ENCODE data around the gene MAMLD1. TPM values are rescaled to one million over a fixed set of nuclear protein-coding genes. Genes with fewer than 3 reads are reported as not detected.

The MAMLD1 gene, protein sequence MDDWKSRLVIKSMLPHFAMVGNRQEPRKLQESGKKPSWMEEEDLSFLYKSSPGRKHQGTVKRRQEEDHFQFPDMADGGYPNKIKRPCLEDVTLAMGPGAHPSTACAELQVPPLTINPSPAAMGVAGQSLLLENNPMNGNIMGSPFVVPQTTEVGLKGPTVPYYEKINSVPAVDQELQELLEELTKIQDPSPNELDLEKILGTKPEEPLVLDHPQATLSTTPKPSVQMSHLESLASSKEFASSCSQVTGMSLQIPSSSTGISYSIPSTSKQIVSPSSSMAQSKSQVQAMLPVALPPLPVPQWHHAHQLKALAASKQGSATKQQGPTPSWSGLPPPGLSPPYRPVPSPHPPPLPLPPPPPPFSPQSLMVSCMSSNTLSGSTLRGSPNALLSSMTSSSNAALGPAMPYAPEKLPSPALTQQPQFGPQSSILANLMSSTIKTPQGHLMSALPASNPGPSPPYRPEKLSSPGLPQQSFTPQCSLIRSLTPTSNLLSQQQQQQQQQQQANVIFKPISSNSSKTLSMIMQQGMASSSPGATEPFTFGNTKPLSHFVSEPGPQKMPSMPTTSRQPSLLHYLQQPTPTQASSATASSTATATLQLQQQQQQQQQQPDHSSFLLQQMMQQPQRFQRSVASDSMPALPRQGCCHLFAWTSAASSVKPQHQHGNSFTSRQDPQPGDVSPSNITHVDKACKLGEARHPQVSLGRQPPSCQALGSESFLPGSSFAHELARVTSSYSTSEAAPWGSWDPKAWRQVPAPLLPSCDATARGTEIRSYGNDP
- 1.2 and 2.0 TPM in 2 replicates for total RNA-seq

DNA sequence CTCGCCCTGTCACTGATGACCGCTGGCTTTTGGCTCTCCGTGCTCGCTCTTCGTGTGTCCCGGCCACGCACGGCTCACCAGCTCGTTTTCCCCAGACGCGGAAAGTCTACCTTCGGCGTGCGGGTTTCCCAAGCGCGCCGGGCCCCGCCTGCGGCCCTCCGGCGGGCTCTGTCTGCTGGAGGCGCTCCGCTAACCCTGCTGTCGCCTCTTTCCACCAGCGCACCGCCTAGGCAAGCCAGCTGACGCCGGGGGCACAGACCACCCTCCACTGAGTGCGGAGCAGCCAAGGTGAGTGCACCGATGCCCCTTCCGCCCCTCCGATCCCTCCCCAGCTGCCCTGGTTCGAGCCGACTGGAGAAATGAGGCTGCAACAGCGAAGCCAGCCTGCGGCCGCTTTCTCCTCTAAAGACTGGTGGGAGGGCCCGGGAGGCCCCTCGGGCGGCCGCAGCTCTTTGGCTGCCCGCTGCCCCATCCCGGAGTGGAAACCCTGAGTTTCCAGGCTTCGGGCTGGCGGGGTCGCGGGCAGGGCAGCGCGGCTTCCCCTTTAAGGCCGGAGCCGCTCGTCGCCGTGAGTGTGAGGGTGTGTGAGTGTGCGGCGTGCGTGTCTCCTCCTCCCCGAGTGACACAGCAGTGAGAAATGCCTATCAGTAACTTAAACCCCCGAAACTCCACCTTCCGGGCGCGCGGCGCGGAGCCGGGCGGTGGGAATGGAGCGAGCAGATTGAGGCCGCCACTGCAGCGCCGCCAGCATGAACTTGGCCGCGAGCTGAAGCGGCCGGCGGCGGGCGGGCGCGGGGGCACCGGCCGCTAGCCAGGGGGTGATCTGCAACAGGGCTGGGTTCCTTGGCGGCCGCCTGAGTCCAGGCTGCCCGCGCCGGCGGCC, at the start of gene MAMLD1:
MAMLD1 (plus strand) TSS at position 719 of the 883 bp plus-strand sequence. CDS start 82,200 bp downstream, outside the sequence.

Other genes starting within 250 kb of the MAMLD1 start
- 4.2 and 5.4 TPM in 2 replicates for gene MTM1, start 205.3 kb downstream of the MAMLD1 start, total RNA-seq